Measurements from ENCODE around the gene TFAM. TPM values are rescaled to one million over a fixed set of nuclear protein-coding genes. Genes with fewer than 3 reads are reported as not detected.

TFAM gene
- total RNA-seq, 8 experiments from 2014 or later = 26.1 to 64.8 (median 30.7) TPM

DNA sequence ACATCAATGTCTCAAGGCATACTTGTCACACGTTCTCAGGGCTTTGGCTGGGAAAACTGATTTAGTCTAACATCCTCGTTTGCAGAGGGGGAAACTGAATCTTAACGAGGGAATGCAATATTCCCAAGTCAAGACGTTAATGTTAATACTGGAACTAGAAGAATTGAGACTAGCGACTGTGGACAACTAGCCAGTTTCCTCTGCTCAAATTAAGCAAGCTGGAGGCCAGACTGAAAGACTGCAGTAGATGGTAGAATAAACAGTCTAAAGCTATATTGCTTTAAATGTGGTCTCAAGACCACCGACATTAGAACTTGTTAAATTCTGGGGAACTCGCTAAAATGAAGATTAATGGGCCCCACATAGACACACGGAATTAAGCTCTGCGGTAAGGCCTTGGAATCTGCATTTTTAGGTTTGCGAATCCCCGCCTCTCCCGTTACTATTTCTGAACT lies 639 bp upstream of the TFAM start:
- peak in 1 of 8 experiments; percentile 2 for ATAC-seq (replicated peaks in 6 of 8)
- H3K27ac ChIP-seq = peak overlapping the region; percentile 74 to 79
- peaks cover 12 to 16% of the 10 kb centered on the region in 2 donors for H3K4me1 ChIP-seq (replicated peaks in 1 of 2)
- 0 to 35% (median 6%) methylated on average over 1 to 11 of the region's 12 CpGs; no CpG with 5 or more reads in 1 of the 10 experiments for WGBS, 10 experiments
- in situ Hi-C loops (cut with MboI; ENCODE audit: low pct_unique_long_range_greater_than_20kb in 2 of 9, low sequenced_read_pairs in 9 of 9, unreplicated experiment in 9 of 9) = no loop called here
- H3K4me3 ChIP-seq = peak overlapping the region; percentile 50 to 80 (median 67)

DNA sequence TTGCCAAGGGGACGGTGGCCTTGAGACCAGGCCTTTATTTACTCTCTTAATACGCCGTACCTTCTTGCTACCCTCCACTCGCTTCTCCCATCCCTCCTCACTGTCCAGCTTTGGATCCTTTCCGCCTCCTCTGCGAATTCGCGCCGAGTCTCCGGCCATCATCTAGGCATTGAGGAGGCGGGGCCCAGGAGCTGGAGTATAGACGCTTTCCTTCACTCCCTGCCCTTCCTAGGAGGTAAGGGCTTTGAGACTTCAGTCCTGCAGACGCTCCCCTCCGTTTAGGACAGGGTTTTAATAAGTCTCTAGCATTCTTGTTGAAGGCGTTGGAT lies 538 bp downstream of the TFAM start:
- peak overlapping the region; percentile 50 to 80 (median 67) for H3K4me3 ChIP-seq
- WGBS, 10 experiments = 0 to 7% (median 0%) methylated on average over 1 to 10 of the region's 15 CpGs; no CpG with 5 or more reads in 2 of the 10 experiments
- in situ Hi-C loops (cut with MboI; ENCODE audit: low pct_unique_long_range_greater_than_20kb in 2 of 9, low sequenced_read_pairs in 9 of 9, unreplicated experiment in 9 of 9) = no loop called here
- H3K27ac ChIP-seq = peak overlapping the region; percentile 68 to 74
- H3K4me1 ChIP-seq (replicated peaks in 1 of 2) = peaks cover 12 to 16% of the 10 kb centered on the region in 2 donors
- peak in 6 of 8 experiments; percentile 1 to 45 (median 8) for ATAC-seq (replicated peaks in 6 of 8)

DNA sequence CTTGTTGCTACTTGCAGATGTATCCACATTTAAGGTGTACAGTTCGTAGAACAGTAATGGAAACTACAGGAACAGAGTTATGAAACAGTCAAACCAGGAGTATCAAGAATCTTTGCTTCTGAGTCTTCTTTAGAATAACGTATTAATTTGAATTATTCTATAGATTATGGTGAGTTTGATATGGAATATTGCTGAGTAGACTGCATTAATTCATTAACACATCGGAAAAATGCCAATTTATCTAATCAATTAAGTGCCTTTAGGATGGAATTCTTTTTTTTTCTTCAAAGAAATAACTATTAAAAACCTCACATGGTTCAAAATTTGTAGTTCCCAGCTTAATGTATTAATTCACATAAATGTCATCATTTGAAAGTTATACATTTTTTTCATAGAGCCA lies 3.8 kb downstream of the TFAM start:
- WGBS, 10 experiments = 70 to 100% (median 94%) methylated on average over 1 to 3 of the region's 3 CpGs
- in situ Hi-C loops (cut with MboI; ENCODE audit: low pct_unique_long_range_greater_than_20kb in 2 of 9, low sequenced_read_pairs in 9 of 9, unreplicated experiment in 9 of 9) = no loop called here
- H3K27ac ChIP-seq = no peak overlapping the region
- H3K4me3 ChIP-seq = no peak overlapping the region
- no peak for ATAC-seq (replicated peaks in 6 of 8)
- peaks cover 12 to 15% of the 10 kb centered on the region in 2 donors for H3K4me1 ChIP-seq (replicated peaks in 1 of 2)

DNA sequence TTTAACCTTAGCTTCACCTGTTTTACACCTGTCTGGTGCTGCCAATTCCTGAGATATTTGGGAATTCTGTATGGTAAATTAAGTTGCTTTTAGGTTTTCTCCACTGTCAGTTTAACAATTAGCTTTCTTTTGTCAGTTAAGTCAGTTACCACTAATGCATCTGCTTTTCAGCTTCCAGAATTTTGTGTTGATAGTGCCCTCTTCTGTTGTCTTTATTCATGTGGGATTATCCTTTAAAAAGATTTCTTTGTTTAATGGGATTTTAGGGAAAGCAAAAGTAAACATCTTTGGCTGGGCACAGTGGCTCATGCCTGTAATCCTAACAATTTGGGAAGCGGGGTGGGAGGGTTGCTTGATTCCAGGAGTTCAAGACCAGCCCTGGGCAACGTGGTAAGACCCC lies 8.1 kb downstream of the TFAM start:
- Histone ChIP-seq H3K4me3 (no peak overlapping the region), H3K27ac (no peak overlapping the region), H3K4me1 (replicated peaks in 1 of 2) (no peaks in the 10 kb centered on the region)
- 80 to 100% (median 100%) methylated on average over 1 to 2 of the region's 2 CpGs; no CpG with 5 or more reads in 5 of the 10 experiments for WGBS, 10 experiments
- no peak for ATAC-seq (replicated peaks in 6 of 8)
- in situ Hi-C loops (cut with MboI; ENCODE audit: low pct_unique_long_range_greater_than_20kb in 2 of 9, low sequenced_read_pairs in 9 of 9, unreplicated experiment in 9 of 9) = loop anchor here in 1 of 9 experiments (10.0 kb wide), 1 partner anchor 229 kb away; no protein-coding TSS in a partner anchor

DNA sequence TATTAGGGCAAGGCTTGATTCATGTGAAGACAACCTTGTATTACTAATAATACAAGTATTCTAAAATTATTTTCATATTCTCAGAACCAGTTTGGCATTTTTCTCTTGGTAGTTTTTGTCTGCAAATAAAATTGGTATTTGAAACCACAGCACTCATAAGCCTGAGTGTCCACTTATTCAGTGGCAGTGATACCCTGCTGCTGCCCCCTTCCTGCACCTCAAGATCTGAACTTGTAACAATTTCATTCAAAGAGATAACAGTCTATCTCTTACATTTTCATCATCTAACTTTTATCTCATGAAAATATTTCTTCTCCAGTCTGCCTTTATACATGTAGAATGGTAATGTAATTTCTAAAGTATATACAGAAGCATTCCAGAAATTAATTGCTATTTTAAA lies 9.3 kb downstream of the TFAM start:
- Histone ChIP-seq H3K4me3 (no peak overlapping the region), H3K27ac (no peak overlapping the region), H3K4me1 (replicated peaks in 1 of 2) (no peaks in the 10 kb centered on the region)
- ATAC-seq (replicated peaks in 6 of 8) = no peak
- in situ Hi-C loops (cut with MboI; ENCODE audit: low pct_unique_long_range_greater_than_20kb in 2 of 9, low sequenced_read_pairs in 9 of 9, unreplicated experiment in 9 of 9) = loop anchor here in 1 of 9 experiments (10.0 kb wide), 1 partner anchor 230 kb away; no protein-coding TSS in a partner anchor

DNA sequence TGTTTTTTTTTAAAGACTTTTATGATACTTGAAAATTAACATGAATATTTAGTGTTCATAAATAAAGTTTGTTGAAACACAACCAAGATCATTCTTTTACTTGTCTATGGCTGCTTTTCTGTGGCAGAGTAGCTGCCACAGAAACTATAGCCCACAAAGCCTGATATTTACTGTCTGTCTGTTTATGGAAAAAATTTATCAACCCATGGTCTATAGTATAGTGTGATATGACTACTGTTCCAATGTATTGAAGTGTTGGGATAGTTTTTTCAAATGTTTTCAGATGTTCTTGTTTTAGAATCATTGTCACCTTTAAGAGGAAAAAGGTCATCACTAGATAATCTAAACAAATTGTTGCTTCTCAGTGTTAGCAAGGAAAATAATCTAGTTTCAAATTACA lies 10.8 kb downstream of the TFAM start:
- no peak overlapping the region for H3K27ac ChIP-seq
- in situ Hi-C loops (cut with MboI; ENCODE audit: low pct_unique_long_range_greater_than_20kb in 2 of 9, low sequenced_read_pairs in 9 of 9, unreplicated experiment in 9 of 9) = loop anchor here in 1 of 9 experiments (10.0 kb wide), 1 partner anchor 231 kb away; no protein-coding TSS in a partner anchor
- H3K4me3 ChIP-seq = no peak overlapping the region
- no peaks in the 10 kb centered on the region for H3K4me1 ChIP-seq (replicated peaks in 1 of 2)
- ATAC-seq (replicated peaks in 6 of 8) = no peak

DNA sequence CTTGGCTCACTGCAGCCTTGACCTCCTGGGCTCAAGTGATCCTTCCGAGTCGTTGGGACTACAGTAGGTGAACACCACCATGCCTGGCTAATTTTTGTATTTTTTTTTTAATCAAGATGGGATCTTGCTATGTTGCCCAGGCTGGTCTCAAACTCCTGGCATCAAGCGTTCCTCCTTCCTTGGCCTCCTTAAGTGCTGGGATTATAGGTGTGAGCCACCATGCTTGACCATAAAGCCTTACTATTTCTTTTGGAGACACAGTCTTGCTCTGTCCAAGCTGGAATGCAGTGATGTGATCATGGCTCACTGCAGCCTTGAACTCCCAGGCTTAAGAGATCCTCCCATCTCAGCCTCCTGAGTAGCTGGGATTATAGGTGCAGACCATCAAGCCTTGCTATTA lies 12.6 kb downstream of the TFAM start:
- in situ Hi-C loops (cut with MboI; ENCODE audit: low pct_unique_long_range_greater_than_20kb in 2 of 9, low sequenced_read_pairs in 9 of 9, unreplicated experiment in 9 of 9) = loop anchor here in 1 of 9 experiments (10.0 kb wide), 1 partner anchor 233 kb away; no protein-coding TSS in a partner anchor
- no peaks in the 10 kb centered on the region for H3K4me1 ChIP-seq (replicated peaks in 1 of 2)
- no peak overlapping the region for H3K4me3 ChIP-seq
- ATAC-seq (replicated peaks in 6 of 8) = no peak
- WGBS, 10 experiments = 100% methylated on average over 1 to 3 of the region's 3 CpGs; no CpG with 5 or more reads in 5 of the 10 experiments
- no peak overlapping the region for H3K27ac ChIP-seq

DNA sequence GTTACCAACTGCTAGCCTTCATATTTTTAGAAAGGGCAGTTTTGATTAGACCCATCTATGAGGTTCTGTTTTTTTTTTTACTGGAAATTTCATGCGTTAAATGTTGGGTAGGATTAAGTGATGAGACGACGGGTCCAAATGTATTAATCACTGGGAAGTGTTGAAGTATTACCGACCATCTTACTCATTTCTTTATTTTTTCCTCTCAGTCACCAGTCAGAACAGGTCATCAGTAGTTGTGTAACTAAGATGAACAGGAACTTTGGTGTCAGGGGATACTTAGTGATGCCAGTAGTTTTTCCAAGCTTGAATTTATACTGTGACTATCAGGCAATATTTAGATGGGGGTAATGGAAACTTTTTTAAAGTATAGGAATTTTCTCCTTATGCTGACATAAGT lies 14.2 kb downstream of the TFAM start:
- no peak for ATAC-seq (replicated peaks in 6 of 8)
- 7 to 100% (median 92%) methylated on average over 2 to 4 of the region's 4 CpGs; no CpG with 5 or more reads in 3 of the 10 experiments for WGBS, 10 experiments
- H3K27ac ChIP-seq = no peak overlapping the region
- no peaks in the 10 kb centered on the region for H3K4me1 ChIP-seq (replicated peaks in 1 of 2)
- in situ Hi-C loops (cut with MboI; ENCODE audit: low pct_unique_long_range_greater_than_20kb in 2 of 9, low sequenced_read_pairs in 9 of 9, unreplicated experiment in 9 of 9) = loop anchor here in 1 of 9 experiments (10.0 kb wide), 1 partner anchor 235 kb away; no protein-coding TSS in a partner anchor
- H3K4me3 ChIP-seq = no peak overlapping the region

DNA sequence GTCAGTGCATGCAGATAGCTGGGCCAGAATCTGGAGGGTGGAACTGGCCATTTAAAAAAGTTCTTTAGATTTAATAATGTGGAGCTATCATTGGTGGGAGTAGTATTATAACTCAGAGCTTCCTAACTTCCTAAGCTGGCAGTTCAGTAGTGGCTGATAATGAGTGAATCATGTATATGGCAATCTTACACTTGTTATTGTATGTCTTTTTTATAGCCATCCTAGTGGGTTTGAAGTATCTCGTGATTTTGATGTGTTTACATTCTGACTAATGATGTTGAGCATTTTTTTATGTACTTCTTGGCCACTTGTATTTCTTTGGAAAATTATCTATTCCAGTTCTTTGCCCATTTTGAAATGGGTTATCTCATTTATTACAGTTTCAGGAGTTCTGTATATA lies 15.4 kb downstream of the TFAM start:
- H3K4me3 ChIP-seq = no peak overlapping the region
- H3K4me1 ChIP-seq (replicated peaks in 1 of 2) = no peaks in the 10 kb centered on the region
- no peak for ATAC-seq (replicated peaks in 6 of 8)
- 0 to 100% (median 100%) methylated on average over 1 of the region's 1 CpG; no CpG with 5 or more reads in 2 of the 10 experiments for WGBS, 10 experiments
- H3K27ac ChIP-seq = no peak overlapping the region
- in situ Hi-C loops (cut with MboI; ENCODE audit: low pct_unique_long_range_greater_than_20kb in 2 of 9, low sequenced_read_pairs in 9 of 9, unreplicated experiment in 9 of 9) = no loop called here

DNA sequence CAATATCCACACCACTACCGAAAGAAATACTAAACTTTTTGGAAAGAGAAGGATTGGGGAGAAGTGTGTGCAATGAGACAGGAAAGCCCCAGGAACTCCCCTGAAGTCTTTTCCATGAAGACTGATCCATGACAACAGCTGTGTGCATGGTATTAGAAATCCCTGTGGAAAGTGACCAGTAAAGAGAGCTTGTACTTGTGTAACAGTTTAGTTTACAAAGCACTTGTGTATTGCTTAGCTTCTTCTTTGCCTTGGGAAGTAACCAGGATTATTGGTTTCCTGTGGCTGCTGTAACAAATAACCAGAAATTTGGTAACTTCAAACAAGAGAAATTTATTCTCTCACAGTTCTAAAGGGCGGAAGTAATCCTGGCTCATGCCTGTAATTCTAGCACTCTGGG lies 18.8 kb downstream of the TFAM start:
- Histone ChIP-seq H3K4me1 (replicated peaks in 1 of 2) (no peaks in the 10 kb centered on the region), H3K4me3 (no peak overlapping the region), H3K27ac (no peak overlapping the region)
- WGBS, 10 experiments = 75 to 100% (median 84%) methylated on average over 1 to 2 of the region's 2 CpGs; no CpG with 5 or more reads in 3 of the 10 experiments
- no peak for ATAC-seq (replicated peaks in 6 of 8)
- in situ Hi-C loops (cut with MboI; ENCODE audit: low pct_unique_long_range_greater_than_20kb in 2 of 9, low sequenced_read_pairs in 9 of 9, unreplicated experiment in 9 of 9) = no loop called here

DNA sequence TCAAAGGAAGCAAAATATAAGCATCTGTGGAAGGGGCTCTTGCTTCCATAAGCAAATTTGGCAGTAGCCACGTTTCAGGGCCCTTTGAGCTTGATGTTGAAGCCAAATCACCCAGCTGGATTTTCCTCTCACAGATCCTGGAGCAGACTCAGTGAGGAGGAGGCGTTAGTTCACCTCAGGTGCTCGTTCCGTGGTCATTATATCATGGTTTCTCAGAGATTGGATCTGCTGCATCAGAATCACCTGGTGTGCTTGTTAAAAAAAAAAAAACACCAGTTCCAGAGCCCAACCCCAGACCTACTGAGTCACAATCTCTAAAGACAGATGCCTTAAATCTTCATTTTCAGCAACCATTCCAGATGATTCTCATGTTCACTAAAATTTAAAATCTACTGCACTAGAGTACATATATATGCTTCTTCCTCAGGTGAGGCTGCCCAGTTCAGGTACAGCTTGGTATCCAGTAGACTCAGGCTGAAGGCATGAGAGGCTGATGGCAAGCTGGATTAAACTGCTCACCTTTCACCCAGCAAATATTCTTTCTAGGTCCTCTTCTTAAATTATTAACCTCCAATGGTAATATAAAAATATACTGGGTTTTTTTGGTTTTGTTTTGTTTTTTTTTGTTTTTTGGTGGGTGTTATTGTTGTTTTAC lies 24.9 kb downstream of the TFAM start:
- Histone ChIP-seq H3K4me3 (no peak overlapping the region), H3K27ac (no peak overlapping the region), H3K4me1 (replicated peaks in 1 of 2) (peaks cover 0 to 3% of the 10 kb centered on the region in 2 donors)
- in situ Hi-C loops (cut with MboI; ENCODE audit: low pct_unique_long_range_greater_than_20kb in 2 of 9, low sequenced_read_pairs in 9 of 9, unreplicated experiment in 9 of 9) = no loop called here
- no peak for ATAC-seq (replicated peaks in 6 of 8)
- 44 to 100% (median 75%) methylated on average over 1 to 4 of the region's 4 CpGs; no CpG with 5 or more reads in 3 of the 10 experiments for WGBS, 10 experiments

DNA sequence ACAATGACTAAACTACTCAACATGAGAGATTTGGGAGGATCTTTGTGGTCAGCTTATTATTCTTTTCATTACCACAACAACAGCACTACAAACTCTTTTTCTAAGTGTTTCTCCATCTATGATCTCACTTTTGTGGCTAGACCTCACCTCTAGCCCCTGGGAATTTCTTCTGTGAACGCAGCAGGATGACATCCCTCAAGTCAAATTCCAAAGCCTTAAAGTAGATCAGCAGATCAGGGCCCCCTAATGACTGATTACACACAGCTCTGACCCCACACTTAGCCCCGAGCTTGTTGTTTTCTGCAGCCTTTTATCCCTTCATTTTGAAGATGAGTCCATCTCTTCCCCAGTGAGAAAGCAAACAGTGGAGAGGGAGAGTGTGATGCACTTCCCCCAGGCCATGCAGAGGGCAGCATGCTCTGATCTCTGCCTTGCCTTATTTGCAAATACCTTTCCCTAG lies 27.3 kb downstream of the TFAM start:
- WGBS, 10 experiments = 0 to 50% (median 31%) methylated on average over 1 to 2 of the region's 2 CpGs; no CpG with 5 or more reads in 3 of the 10 experiments
- Histone ChIP-seq H3K4me3 (no peak overlapping the region), H3K27ac (no peak overlapping the region), H3K4me1 (replicated peaks in 1 of 2) (peaks cover 0 to 3% of the 10 kb centered on the region in 2 donors)
- no peak for ATAC-seq (replicated peaks in 6 of 8)
- in situ Hi-C loops (cut with MboI; ENCODE audit: low pct_unique_long_range_greater_than_20kb in 2 of 9, low sequenced_read_pairs in 9 of 9, unreplicated experiment in 9 of 9) = no loop called here

DNA sequence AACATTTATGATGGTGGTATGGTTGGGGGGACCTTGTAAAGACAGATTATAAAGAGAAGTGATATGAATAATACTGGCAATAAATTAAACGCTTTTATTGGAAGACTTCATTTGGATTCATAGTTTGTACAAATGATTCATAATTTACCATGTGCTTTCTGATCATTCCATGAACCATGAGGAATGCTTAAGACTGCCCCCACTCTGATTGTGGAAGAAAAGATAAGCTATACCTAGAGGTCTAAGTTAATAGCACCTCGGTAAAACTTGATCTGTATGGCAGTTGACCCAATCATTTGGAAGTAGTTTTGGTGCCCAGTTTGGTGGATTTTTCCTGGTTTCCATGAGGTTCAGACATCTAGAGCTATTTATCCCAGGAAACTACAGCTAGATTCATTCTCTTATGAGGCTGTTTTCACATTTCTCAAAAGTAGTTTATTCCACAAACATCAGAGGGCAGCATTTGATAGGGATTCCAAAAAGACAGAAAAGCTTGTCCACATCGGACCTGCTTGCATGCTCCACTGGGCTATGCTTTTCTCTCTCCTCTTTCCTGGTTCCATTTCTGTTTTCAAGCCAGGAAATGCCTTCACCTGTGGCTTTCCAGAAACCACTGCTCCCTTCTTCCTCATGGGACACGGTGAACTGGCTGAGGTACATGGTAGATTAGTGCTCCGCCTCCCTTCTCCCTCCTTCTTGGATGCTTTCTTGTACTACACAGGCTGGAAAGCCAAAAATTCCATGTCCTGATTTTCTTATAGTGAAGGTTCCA lies 29.2 kb downstream of the TFAM start:
- Histone ChIP-seq H3K27ac (no peak overlapping the region), H3K4me1 (replicated peaks in 1 of 2) (peaks cover 0 to 3% of the 10 kb centered on the region in 2 donors), H3K4me3 (no peak overlapping the region)
- peak in 4 of 8 experiments; percentile 25 to 57 (median 40) for ATAC-seq (replicated peaks in 6 of 8)
- 4 to 87% (median 33%) methylated on average over 1 to 5 of the region's 5 CpGs for WGBS, 10 experiments
- in situ Hi-C loops (cut with MboI; ENCODE audit: low pct_unique_long_range_greater_than_20kb in 2 of 9, low sequenced_read_pairs in 9 of 9, unreplicated experiment in 9 of 9) = no loop called here
